ENCODE measurements around the gene USP47.
A peak's percentile ranks its signal among the peaks of the same experiment; 100 is the strongest.

USP47 gene

DNA sequence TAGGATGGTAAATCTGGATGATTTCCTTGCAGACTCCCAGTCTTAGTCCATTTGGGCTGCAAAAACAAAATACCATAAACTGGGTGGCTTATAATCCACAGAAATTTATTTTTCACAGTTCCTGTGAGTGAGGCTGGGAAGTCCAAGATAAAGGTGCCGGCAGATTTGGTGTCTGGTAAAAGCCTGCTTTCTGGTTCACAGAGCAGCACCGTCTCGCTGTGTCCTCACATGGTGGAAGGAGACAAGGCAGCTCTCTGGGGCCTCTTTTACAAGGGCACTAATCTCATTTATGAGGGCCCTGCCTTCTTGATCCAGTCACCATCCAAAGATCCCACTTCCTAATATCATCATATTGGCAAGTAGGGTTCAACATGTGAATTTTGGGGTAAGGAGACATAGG is 8.9 kb downstream of the USP47 start:
- no peak for DNase-seq (ENCODE audit: low spot score)
- TF ChIP-seq, protein P1, sequence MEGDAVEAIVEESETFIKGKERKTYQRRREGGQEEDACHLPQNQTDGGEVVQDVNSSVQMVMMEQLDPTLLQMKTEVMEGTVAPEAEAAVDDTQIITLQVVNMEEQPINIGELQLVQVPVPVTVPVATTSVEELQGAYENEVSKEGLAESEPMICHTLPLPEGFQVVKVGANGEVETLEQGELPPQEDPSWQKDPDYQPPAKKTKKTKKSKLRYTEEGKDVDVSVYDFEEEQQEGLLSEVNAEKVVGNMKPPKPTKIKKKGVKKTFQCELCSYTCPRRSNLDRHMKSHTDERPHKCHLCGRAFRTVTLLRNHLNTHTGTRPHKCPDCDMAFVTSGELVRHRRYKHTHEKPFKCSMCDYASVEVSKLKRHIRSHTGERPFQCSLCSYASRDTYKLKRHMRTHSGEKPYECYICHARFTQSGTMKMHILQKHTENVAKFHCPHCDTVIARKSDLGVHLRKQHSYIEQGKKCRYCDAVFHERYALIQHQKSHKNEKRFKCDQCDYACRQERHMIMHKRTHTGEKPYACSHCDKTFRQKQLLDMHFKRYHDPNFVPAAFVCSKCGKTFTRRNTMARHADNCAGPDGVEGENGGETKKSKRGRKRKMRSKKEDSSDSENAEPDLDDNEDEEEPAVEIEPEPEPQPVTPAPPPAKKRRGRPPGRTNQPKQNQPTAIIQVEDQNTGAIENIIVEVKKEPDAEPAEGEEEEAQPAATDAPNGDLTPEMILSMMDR (IDR thresholded peaks at IDR 0.05), result no peak
- Histone ChIP-seq H3K27ac (peak overlapping the region; percentile 28 to 30), H3K4me3 (no peak overlapping the region)

DNA sequence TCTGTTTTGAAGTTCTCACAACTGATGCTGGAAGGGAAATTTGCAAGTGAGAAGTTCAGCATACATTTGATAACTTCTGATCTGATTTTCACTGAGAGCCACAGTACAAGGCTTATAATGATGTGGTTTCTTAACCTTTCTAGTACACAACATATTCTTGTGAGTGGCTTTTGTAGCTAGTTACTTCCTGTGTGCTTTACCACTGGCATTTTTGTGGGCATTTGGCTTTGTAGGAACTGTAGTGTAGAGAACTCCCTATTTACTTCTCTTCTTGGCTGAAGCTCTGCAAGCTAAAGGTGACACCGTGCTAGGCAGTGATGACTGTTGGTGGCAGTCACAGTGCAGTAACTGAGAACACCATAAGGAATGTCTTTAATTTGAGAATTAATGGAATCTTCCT is 14.9 kb downstream of the USP47 start:
- TF ChIP-seq, protein P1 (IDR thresholded peaks at IDR 0.05), result no peak
- H3K4me3 ChIP-seq, result no peak overlapping the region
- no peak for DNase-seq (ENCODE audit: low spot score)
- no peak overlapping the region for H3K27ac ChIP-seq

DNA sequence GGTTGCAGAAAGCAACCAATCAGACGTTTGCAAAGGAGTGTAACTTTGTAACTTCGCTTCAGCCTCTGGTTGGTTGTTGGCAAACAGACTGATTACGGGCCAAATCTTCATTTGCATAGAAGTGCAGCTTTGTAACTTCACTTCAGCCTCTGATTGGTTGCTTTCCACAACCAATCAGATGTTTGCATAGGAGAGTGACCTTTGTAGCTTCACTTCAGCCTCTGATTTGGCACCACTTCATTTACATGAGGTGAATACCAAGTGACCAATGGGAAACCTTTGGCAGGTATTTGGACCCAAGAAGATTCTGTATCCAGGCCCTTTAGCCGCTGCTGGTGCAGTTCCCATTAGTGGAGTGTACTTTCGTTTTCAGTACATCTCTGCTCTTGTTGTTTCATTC is 16.0 kb downstream of the USP47 start:
- no peak for DNase-seq (ENCODE audit: low spot score)
- TF ChIP-seq, protein P1 (IDR thresholded peaks at IDR 0.05), result no peak
- Histone ChIP-seq H3K4me3 (peak overlapping the region; percentile 25), H3K27ac (no peak overlapping the region)

DNA sequence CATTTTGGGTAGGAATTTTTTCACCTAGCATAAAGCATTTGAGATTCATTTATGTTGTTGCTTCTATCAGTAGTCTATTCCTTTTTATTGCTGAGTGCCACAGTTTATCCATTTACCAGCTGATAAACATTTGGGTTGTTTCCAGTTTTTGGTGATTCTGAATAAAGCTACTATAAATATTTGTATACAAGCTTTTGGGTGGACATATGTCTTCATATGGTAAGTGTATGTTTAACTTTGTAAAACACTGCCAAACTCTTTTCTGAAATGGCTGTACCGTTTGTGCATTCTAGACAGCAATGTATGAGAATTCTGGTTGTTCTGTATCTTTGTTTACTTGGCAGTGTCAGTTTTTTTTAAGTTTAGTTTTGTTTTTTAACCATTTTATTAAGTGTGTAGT is 16.9 kb downstream of the USP47 start:
- Histone ChIP-seq H3K27ac (no peak overlapping the region), H3K4me3 (no peak overlapping the region)
- TF ChIP-seq, protein P1 (IDR thresholded peaks at IDR 0.05), result no peak
- DNase-seq (ENCODE audit: low spot score), result no peak

DNA sequence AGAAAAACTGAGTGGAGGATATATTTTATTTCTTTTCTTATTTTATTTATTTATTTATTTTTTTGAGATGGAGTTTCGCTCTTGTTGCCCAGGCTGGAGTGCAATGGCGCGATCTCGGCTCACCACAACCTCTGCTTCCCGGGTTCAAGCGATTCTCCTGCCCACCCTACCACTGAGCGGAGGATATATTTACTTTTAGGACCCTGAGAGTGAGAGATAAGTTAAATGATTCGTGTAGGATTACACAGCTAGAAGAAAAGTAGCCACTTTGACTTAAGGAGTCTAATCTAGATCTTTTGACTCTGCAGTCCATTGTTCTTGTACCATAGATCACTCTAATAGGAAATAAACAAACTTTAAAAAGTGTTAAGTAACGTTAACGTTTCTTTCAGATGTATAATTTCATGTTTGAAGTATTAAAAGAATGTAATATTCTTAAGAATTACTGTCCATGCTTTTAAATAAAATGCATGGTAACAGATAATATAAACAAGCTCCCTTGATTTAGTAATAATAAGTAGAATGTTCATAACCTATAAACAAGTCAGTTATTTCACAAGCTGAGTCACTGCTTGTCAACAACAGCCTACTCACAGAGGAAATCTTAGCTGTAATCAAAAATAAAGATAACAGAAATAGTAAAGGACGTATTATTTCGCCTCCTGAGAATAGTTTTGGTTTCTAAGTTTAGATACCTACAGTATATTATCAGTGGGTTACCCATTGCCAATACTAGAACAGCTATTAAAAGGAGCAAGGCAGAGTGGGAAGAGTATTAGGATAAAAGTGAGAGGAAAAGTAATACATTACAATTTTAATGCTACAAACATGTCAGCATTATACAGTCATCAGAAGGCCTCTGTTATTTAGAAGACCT is 18.6 kb downstream of the USP47 start:
- Histone ChIP-seq H3K4me3 (no peak overlapping the region), H3K27ac (no peak overlapping the region)
- TF ChIP-seq, protein P1 (IDR thresholded peaks at IDR 0.05), result no peak
- DNase-seq (ENCODE audit: low spot score), result no peak

DNA sequence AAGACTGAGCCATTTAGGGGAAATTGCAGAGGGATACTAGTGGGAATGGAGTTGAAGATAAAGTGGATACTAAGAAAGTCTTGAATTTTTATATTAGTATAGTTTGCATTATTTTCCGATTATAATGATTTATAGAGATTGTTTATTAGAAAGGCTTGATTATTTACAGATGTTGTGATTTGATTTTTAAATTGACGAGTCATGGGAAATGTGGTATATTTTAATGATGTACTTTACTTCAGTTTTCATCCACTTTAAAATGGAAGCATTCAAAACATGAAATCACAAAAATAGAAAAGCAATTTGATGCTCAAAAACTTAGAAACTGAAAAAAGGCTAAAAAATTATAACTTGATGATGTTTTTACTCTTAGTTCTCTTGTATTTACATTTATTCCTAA is 21.2 kb downstream of the USP47 start:
- TF ChIP-seq, protein P1 (IDR thresholded peaks at IDR 0.05), result no peak
- no peak overlapping the region for H3K27ac ChIP-seq
- H3K4me3 ChIP-seq, result no peak overlapping the region

DNA sequence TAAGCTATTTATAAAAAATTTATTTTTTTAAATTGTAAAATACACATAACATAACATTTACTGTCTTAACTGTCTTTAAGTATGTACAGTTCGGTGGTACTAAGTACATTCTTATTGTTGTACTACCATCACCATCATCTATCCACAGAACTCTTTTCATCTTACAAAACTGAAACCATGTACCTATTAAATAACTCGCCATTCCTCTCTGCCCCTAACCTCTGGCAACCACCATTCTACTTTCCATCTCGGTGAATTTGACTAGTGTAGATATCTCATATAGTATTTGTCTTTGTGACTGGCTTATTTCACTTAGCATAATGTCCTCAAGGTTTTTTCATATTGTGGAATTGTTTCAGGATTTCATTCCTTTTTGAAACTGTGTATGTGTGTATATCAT is 22.6 kb downstream of the USP47 start:
- DNase-seq (ENCODE audit: low spot score), result no peak
- TF ChIP-seq, protein P1 (IDR thresholded peaks at IDR 0.05), result no peak
- Histone ChIP-seq H3K4me3 (no peak overlapping the region), H3K27ac (no peak overlapping the region)

More for the DNA sequence above, 21.2 kb downstream of the USP47 start:
- DNase-seq (ENCODE audit: low spot score), result no peak
